Measurements from ENCODE around the gene ETV3.
"Not testable (repeated sequence)": the region's sequence is repeated elsewhere in the genome, so short reads cannot be mapped to it uniquely, and the experiment has no call there.

Gene ETV3

GRCh38 chr1:157138220-157139051, at the start of gene ETV3:
TSS of gene ETV3 (minus strand) at chr1:157138395. CDS start at chr1:157136352, 2,043 bp downstream.
- no peak for DNase-seq

- DNase-seq: no peak
These were observed 48.2 kb upstream of the ETV3 start for GRCh38 chr1:157186281-157186992.

- no peak for DNase-seq
These were observed 45.7 kb upstream of the ETV3 start for GRCh38 chr1:157183870-157184269.

GRCh38 chr1:157182371-157182770, 44.2 kb upstream of the ETV3 start:
- not testable (repeated sequence) for DNase-seq

- DNase-seq: no peak
These were observed 43.6 kb upstream of the ETV3 start for GRCh38 chr1:157181790-157182189.

- no peak for DNase-seq
These were observed 43.1 kb upstream of the ETV3 start for GRCh38 chr1:157181258-157181657.

- no peak for DNase-seq
These were observed 40.3 kb upstream of the ETV3 start for GRCh38 chr1:157178490-157178889.

- DNase-seq: no peak
These were observed 39.7 kb upstream of the ETV3 start for GRCh38 chr1:157177733-157178394.

GRCh38 chr1:157176591-157177121, 38.5 kb upstream of the ETV3 start:
- no peak for DNase-seq

GRCh38 chr1:157176016-157176415, 37.8 kb upstream of the ETV3 start:
- DNase-seq: no peak

GRCh38 chr1:157173900-157174410, 35.8 kb upstream of the ETV3 start:
- no peak for DNase-seq

- not testable (repeated sequence) for DNase-seq
These were observed 35.0 kb upstream of the ETV3 start for GRCh38 chr1:157173241-157173640.

GRCh38 chr1:157172591-157172990, 34.4 kb upstream of the ETV3 start:
- DNase-seq: not testable (repeated sequence)

GRCh38 chr1:157171903-157172503, 33.8 kb upstream of the ETV3 start:
- not testable (repeated sequence) for DNase-seq

GRCh38 chr1:157170677-157171515, 32.7 kb upstream of the ETV3 start:
- DNase-seq: peak; percentile 31

- no peak for DNase-seq
These were observed 29.8 kb upstream of the ETV3 start for GRCh38 chr1:157168015-157168414.

GRCh38 chr1:157167437-157167836, 29.2 kb upstream of the ETV3 start:
- no peak for DNase-seq

- no peak for DNase-seq
These were observed 28.4 kb upstream of the ETV3 start for GRCh38 chr1:157166590-157166989.

GRCh38 chr1:157163273-157164127, 25.3 kb upstream of the ETV3 start:
- DNase-seq: peak; percentile 9

- DNase-seq: no peak
These were observed 24.1 kb upstream of the ETV3 start for GRCh38 chr1:157162345-157162744.

GRCh38 chr1:157161901-157162300, 23.7 kb upstream of the ETV3 start:
- DNase-seq: no peak

Measured in NCI-H524 treated with DMSO at 0.1 percent for 48 hours (cell line).